HuH-7.5 (cell line): Measurements from ENCODE around the gene FBXW7.

Source experiments
- DNase-seq: peaks from one replicate; pipeline ENCODE4 v3.0.0; 2011; ENCODE audit warnings: low spot score

FBXW7 gene

DNA sequence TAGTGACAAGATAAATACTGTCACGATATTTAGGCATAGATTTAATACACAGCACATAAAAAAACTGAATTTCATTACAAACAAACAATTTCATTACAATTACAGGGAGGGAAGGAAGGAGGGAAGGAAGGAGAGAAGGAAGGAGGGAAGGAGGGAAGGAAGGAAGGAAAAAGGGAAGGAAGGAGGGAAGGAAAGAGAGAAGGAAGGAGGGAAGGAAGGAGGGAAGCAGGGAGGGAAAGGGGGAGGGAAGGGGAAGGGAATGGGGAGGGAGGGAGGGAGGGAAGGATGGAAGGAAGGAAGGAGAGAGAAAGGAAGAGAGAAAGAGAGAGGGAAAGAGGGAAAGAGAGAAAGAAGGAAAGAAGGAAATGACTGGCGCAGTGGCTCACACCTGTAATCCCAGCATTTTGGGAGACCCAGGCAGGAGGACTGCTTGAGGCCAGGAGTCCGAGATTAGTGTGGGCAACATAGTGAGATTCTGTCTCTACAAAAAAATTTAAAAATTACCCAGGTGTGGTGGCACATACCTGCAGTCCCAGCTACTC, 64.6 kb downstream of the FBXW7 start:
- no peak for DNase-seq

DNA sequence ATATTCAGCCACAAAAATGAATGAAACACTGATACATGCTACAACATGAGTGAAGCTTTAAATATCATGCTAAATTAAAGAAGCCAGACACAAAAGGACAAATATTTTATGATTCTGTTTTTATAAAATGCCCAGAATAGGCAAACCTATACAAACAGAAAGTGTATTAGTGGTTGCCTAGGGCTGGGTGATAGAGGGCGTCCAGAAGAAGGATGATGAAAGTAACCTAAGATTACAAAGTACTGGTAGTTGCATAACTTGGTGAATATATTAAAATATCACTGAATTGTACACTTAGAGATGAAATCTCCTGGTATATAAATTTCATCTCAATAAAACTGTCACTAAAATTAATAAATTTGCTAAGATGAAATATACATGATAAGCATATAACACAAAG, 67.5 kb downstream of the FBXW7 start:
- no peak for DNase-seq

DNA sequence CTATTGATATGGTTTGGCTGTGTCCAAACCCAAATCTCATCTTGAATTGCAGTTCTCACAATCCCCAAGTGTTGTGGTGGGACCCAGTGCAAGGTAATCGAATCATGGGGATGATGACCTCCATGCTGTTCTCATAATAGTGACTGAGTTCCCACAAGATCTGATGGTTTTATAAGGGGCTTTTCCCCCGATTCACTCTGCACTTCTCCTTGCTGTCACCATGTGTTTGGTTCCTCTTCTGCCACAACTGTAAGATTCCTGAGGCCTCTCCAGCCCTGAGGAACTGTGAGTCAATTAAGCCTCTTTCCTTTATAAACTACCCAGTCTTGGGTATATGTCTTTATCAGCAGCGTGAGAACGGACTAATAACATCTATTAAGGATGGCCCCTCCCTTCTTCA, 68.8 kb downstream of the FBXW7 start:
- no peak for DNase-seq

- DNase-seq, result no peak
Measured at GRCh38 chr4:152464030-152464823, 71.7 kb downstream of the FBXW7 start.

GRCh38 chr4:152463562-152463961, 72.3 kb downstream of the FBXW7 start:
- no peak for DNase-seq

DNA sequence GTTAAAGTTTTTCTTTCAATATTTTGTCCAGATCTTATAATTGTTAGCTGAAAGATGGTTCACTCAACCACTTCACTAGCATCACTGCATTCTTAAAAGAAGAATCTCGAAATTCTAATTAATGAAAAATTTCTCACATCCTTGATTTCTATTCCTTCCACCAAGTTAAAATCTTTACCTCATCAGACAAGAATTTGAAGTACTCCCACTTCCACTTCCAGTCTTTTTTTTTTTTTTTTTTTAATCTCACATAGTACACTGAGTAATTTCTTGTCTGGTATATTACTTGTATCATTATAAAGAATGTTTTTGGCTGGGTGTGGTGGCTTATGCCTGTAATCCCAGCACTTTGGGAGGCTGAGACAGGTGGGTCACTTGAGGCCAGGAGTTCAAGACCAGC, 73.2 kb downstream of the FBXW7 start:
- DNase-seq, result no peak

GRCh38 chr4:152462047-152462446, 73.8 kb downstream of the FBXW7 start:
- DNase-seq, result no peak

DNA sequence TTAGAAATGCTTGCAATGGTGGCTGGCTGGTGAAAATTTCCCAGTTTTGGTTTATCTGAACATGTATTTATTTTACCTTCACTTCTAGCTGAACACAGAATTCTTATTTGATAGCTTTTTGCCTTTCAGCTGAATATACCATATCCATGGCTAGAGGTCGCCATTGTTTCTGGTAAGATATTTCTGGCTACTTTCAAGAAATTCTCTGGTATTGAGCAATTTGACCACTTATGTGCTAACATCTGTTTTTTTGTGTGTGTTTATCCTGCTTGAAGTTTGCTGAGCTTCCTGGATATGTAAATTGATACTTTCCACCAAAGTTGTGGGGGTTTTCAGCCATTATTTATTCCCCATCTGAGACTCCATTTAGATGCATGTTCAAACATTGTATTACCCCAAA, 75.4 kb downstream of the FBXW7 start:
- no peak for DNase-seq

- DNase-seq, result no peak
Measured at GRCh38 chr4:152459326-152459725, 76.6 kb downstream of the FBXW7 start.

- no peak for DNase-seq
Measured at GRCh38 chr4:152458801-152459302, 77.0 kb downstream of the FBXW7 start.

DNA sequence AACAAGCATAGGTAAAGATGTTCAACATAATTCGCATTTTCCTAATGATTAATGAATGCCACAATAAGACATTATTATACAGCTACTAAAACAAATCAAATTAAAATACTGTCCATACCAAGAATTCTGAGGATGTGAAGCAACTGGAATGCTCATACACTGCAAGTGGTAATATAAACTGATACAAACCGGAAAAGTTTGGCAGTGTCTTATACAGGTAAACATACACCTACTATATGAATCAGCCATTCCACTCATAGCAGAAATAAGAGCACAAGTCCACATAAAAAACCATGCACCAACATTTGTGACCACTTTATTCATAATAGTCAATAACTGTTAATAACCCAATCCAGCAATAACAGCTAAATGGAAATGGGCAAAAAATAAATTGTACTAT, 79.3 kb downstream of the FBXW7 start:
- DNase-seq, result no peak

- DNase-seq, result no peak
Measured at GRCh38 chr4:152455311-152455710, 80.6 kb downstream of the FBXW7 start.

DNA sequence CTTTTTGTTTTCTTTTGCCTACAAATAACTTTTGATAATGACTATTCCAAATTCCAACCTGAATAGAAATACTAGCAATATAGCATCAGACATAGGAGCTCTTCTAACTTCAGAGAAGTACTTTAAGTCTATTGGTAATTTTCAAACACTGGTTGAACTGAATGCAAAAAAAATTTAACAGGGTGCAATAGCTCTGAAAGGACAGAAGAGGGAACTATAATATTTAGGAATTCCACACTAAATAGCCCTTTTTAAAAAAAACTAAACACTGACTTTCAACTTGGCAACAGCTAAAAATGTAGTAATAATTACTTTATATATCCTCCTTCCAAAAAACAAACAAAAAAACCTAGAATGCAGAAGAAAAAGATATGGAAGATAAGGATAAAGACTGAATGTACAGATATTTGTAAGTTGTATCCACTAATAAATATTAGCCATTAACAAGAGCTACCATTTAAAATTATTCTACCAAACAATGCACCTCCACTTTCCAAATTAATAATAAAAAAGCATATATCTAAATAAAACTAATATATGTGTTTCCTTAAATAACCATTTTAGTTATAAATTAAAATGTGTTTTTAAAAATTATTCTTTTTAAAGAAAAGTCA, 81.4 kb downstream of the FBXW7 start:
- DNase-seq, result no peak

GRCh38 chr4:152451496-152451895, 84.4 kb downstream of the FBXW7 start:
- DNase-seq, result no peak

DNA sequence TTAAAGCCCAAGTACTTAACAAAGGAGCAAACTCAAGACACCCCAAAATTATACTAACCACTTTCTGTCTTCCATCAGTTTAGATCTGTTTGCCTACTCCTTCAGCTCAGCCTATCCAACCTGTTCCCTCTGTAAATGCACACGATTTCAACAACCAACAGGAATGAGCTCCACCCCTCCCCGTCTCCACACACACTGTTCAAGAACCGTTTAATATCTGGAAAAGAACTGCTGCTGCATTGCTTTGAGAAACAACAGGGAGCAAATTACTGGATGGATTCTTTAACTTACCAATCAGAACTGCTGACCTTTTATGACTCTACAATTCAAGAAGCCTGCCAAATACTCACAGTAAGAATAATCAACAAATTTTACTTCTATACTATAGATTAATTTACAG, 87.0 kb downstream of the FBXW7 start:
- no peak for DNase-seq

DNA sequence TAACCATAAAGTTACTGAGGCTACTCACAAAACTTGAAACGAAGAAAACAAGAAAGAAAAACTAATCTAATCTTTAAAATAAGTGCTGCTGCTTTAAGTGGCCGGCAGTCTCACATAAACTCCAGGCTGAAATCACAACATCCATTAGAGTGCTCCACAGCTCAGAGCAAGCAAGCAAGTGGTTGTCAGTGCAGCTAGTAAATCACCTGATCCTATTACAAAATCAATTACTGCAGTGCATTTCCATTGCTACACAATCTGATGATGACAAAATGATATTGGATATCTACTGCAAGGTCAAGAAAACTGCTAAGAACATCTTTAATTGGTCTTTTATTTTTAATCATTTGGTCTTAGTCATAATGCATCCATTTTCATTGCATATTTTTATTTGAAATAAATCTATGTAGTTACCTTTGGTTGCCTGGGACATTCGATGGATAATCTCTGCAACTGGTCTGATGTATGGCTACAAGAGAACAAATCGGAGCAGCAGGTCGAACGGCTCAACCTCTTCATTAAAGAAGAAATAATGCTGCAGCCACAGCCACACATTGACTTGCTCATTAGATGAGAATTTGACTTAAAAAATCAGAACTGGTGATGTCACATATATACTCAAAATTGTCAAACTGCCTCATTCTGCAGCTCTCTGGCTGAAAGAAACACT, 87.7 kb downstream of the FBXW7 start:
- DNase-seq, result no peak

DNA sequence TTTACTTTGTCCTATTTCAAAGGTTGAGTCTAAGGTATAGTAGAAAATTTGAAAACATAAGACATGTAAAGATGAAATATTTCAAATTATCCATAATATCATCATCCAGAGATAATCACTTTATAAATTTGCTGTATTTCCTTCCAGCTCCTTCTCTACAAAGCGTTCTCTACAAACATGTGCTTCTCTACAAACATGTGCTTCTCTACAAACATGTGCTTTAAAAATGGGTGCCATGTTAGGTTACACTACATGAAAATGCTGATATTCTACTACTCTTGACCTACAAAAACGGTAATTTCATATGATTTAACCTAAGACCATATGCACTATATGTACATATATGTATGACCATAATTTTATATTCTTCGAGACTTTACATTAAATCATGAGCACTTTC, 92.0 kb downstream of the FBXW7 start:
- no peak for DNase-seq

DNA sequence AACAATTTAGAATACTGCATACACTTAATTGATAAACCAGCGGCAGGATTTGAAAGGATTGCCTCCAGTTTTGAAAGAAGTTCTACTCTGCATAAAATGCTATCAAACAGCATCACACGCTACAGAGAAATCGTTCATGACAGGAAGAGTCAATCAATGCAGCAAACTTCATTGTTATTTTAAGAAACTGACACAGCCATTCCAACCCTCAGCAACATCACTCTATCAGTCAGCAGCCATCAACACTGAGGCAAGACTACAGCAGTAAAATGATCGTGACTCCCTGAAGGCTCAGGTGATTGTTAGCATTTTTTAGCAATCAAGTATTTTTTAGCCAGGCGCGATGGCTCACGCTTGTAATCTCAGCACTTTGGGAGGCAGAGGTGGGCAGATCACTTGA, 98.3 kb downstream of the FBXW7 start:
- no peak for DNase-seq

- DNase-seq, result no peak
Measured at GRCh38 chr4:152436384-152436783, 99.5 kb downstream of the FBXW7 start.

DNA sequence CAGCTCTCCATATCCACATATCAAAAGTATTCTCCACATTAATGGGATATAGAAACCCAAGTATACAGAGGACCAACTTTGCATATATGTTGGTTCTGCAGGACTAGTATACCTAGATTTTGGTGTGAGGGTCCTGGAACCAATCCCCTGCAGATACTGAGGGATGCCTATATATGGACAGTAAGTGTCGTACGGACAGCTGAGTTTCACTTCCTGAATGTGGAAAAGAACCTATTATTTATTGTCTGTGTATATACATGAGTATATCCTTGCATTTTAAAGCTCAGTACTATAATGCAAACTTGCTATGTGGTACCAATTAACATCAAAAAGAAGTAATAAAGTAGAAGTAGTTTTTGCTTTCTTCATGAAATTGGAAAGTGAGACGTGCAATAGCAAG, 101.9 kb downstream of the FBXW7 start:
- DNase-seq, result no peak

DNA sequence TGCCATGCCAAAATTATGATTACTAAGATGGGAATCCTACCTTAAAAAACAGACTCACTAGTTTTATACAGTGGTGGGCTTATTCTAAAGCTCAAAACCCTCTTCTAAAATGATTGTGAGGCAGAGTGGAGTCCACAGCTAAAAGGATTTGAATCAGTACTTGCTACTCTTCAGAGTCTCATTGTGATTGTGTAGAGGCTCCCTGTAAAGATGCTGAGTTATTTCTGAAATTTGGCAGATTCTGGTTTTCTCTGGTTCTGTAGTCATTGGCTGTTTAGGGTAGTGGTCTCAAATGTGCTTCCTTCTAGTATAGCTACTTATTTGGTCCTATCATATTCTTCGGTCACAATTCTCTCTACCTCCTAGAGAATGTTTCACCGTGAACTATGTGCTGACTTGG, 104.1 kb downstream of the FBXW7 start:
- DNase-seq, result no peak

GRCh38 chr4:152431291-152431690, 104.6 kb downstream of the FBXW7 start:
- DNase-seq, result no peak

- no peak for DNase-seq
Measured at GRCh38 chr4:152430507-152430906, 105.4 kb downstream of the FBXW7 start.
